K562 (cell line): ENCODE results near the gene HPD. TPM values are rescaled to one million over a fixed set of nuclear protein-coding genes. Genes with fewer than 3 reads are reported as not detected.

Source experiments
- BRF1 ChIP-seq: IDR thresholded peaks from 3 replicates; pipeline ENCODE4 v1.6.1; 2011; ENCODE audit warnings: borderline replicate concordance, mild to moderate bottlenecking; ENCODE audit not compliant: insufficient read length; ENCODE audit errors: extremely low read depth
- C11orf30 ChIP-seq: fragments of 450-650 bp; IDR thresholded peaks from 2 replicates; pipeline ENCODE4 v1.6.1; 2016; ENCODE audit warnings: low read depth, mild to moderate bottlenecking
- CBFA2T2 ChIP-seq: fragments of 450-650 bp; conservative IDR thresholded peaks from 2 replicates; pipeline ENCODE4 v1.6.1; 2017; ENCODE audit warnings: mild to moderate bottlenecking
- CBX5 ChIP-seq: IDR thresholded peaks from 2 replicates; pipeline ENCODE4 v1.6.1; 2014; ENCODE audit warnings: low read depth, borderline replicate concordance
- IFI16 ChIP-seq: fragments of 250-450 bp; sonication (Bioruptor Pico); IDR thresholded peaks from 2 replicates; pipeline ENCODE4 v2.1.2; 2022; ENCODE audit warnings: mild to moderate bottlenecking, inconsistent platforms
- JUND ChIP-seq, 2 experiments: IDR thresholded peaks; 2 replicates in 1 of 2; 3 replicates in 1 of 2; pipeline ENCODE4 v1.6.1; 2011; ENCODE audit warnings: borderline replicate concordance in 2 of 2, low read depth in 2 of 2, low read length in 2 of 2, improper control_type of control experiment in 1 of 2, missing biosample characterization in 1 of 2, missing genetic modification characterization in 1 of 2, missing genetic modification reagents in 1 of 2
- LCOR ChIP-seq: sonication (generic); formaldehyde crosslinking; IDR thresholded peaks from 2 replicates; pipeline ENCODE4 v1.8.0; 2022; ENCODE audit warnings: mild to moderate bottlenecking, missing genetic modification reagents
- MAFF ChIP-seq: IDR thresholded peaks from 2 replicates; pipeline ENCODE4 v1.6.1; 2012; ENCODE audit warnings: low read length, improper control_type of control experiment
- MCM2 ChIP-seq: fragments of 450-650 bp; IDR thresholded peaks from 2 replicates; pipeline ENCODE4 v1.6.1; 2017; ENCODE audit warnings: low read depth, mild to moderate bottlenecking
- NCOA6 ChIP-seq: fragments of 450-650 bp; IDR thresholded peaks from 2 replicates; pipeline ENCODE4 v1.6.1; 2017; ENCODE audit warnings: mild to moderate bottlenecking
- NFIX ChIP-seq: fragments of 250-450 bp; sonication (Bioruptor Pico); IDR thresholded peaks from 2 replicates; pipeline ENCODE4 v1.4.0; 2020; ENCODE audit warnings: low read depth, mild to moderate bottlenecking, moderate library complexity
- NONO ChIP-seq, 2 experiments: fragments of 200-400 bp in 1 of 2; fragments of 450-650 bp in 1 of 2; formaldehyde crosslinking in 1 of 2; IDR thresholded peaks; 2 replicates each; pipeline ENCODE4 v1.6.1; 2017; ENCODE audit warnings: low read depth in 2 of 2, mild to moderate bottlenecking in 2 of 2, moderate library complexity in 2 of 2, low read length in 1 of 2
- POLR2B ChIP-seq: fragments of 450-650 bp; IDR thresholded peaks from 2 replicates; pipeline ENCODE4 v1.6.1; 2018; ENCODE audit warnings: low read depth; ENCODE audit not compliant: partially characterized antibody
- RBM14 ChIP-seq: fragments of 200-400 bp; formaldehyde crosslinking; IDR thresholded peaks from 2 replicates; pipeline ENCODE4 v1.6.1; 2018; ENCODE audit warnings: low read depth, mild to moderate bottlenecking, low read length, moderate library complexity, borderline replicate concordance; ENCODE audit not compliant: insufficient read depth
- SMAD3 ChIP-seq: fragments of 450-650 bp; formaldehyde crosslinking; conservative IDR thresholded peaks from 2 replicates; pipeline ENCODE4 v1.4.0; 2020; ENCODE audit warnings: mild to moderate bottlenecking
- SOX6 ChIP-seq: fragments of 450-650 bp; IDR thresholded peaks from 2 replicates; pipeline ENCODE4 v1.6.1; 2014; ENCODE audit warnings: mild to moderate bottlenecking
- SP1 ChIP-seq: sonication (generic); formaldehyde crosslinking; IDR thresholded peaks from 2 replicates; pipeline ENCODE4 v1.8.1; 2022; ENCODE audit warnings: mild to moderate bottlenecking, missing genetic modification reagents
- SP2 ChIP-seq: IDR thresholded peaks from 2 replicates; pipeline ENCODE4 v1.6.1; 2011; ENCODE audit warnings: mild to moderate bottlenecking, low read depth, low read length, moderate library complexity; ENCODE audit not compliant: poor library complexity, severe bottlenecking; ENCODE audit errors: extremely low read depth
- SREBF1 ChIP-seq: fragments of 150-350 bp; IDR thresholded peaks from 2 replicates; pipeline ENCODE4 v1.6.1; 2014; ENCODE audit warnings: antibody characterized with exemption, low read depth, low read length, borderline replicate concordance
- SRSF3 ChIP-seq: fragments of 200-400 bp; formaldehyde crosslinking; IDR thresholded peaks from 2 replicates; pipeline ENCODE4 v1.6.1; 2016; ENCODE audit warnings: mild to moderate bottlenecking, low read length, moderate library complexity; ENCODE audit not compliant: insufficient read depth
- STAT5B ChIP-seq: fragments of 250-450 bp; sonication (Bioruptor Pico); IDR thresholded peaks from 2 replicates; pipeline ENCODE4 v1.8.0; 2021; ENCODE audit warnings: mild to moderate bottlenecking, inconsistent platforms
- XRCC4 ChIP-seq: IDR thresholded peaks from one replicate; pipeline ENCODE4 v1.6.1; 2011; ENCODE audit not compliant: insufficient read depth, insufficient read length; ENCODE audit errors: extremely low read depth
- ZNF12 ChIP-seq: sonication (generic); formaldehyde crosslinking; IDR thresholded peaks from 2 replicates; pipeline ENCODE4 v1.4.0; 2020; ENCODE audit warnings: mild to moderate bottlenecking, missing genetic modification reagents
- ZNF253 ChIP-seq: fragments of 250-450 bp; sonication (Bioruptor Pico); conservative IDR thresholded peaks from 2 replicates; pipeline ENCODE4 v1.6.1; 2021; ENCODE audit warnings: mild to moderate bottlenecking
- ZNF280A ChIP-seq: fragments of 450-650 bp; IDR thresholded peaks from 2 replicates; pipeline ENCODE4 v1.6.1; 2018; ENCODE audit warnings: mild to moderate bottlenecking, low read depth; ENCODE audit not compliant: partially characterized antibody
- ZNF551 ChIP-seq: fragments of 250-450 bp; sonication (Bioruptor Pico); IDR thresholded peaks from 2 replicates; pipeline ENCODE4 v1.5.0; 2021; ENCODE audit warnings: mild to moderate bottlenecking, moderate library complexity
- polyA plus RNA-seq, 8 experiments: library from polyadenylated mRNA; depleted of rRNA in 4 of 8; stranded (reverse) in 5 of 8; unstranded in 3 of 8; fragments of >200 nt; fragmentation: Nextera tagmentation in 2 of 8; fragmentation: Illumina TruSeq in 1 of 8; extraction: Ambion mirVana in 2 of 8; extraction: Trizol in 1 of 8; gene quantifications; 2 replicates each; pipeline versions ENCODE4 v1.2.1 to v1.2.3, GENCODE V29; 2011 to 2014; ENCODE audit warnings: inconsistent platforms in 1 of 8, missing spikeins in 1 of 8
- total RNA-seq, 7 experiments: library from RNA; depleted of rRNA in 6 of 7; stranded (reverse); fragments of >200 nt in 6 of 7; fragmentation: Illumina TruSeq in 2 of 7; extraction: Trizol in 2 of 7; gene quantifications; 2 replicates each; pipeline versions ENCODE4 v1.2.1 to v1.2.3, GENCODE V29; 2011 to 2021; ENCODE audit warnings: low replicate concordance in 1 of 7
- TF ChIP-seq, protein P1 (sequence below): fragments of 450-650 bp; IDR thresholded peaks from 2 replicates; pipeline ENCODE4 v1.6.1; 2016; ENCODE audit warnings: missing biosample characterization, missing genetic modification characterization
- TF ChIP-seq, protein P2 (sequence below): fragments of 250-450 bp; sonication (Bioruptor Pico); IDR thresholded peaks from 2 replicates; pipeline ENCODE4 v1.8.0; 2022; ENCODE audit warnings: moderate library complexity, mild to moderate bottlenecking, inconsistent platforms

Gene HPD
- total and polyA plus RNA-seq, 9 of the 15 experiments (the other 6 are each of a cell fraction or from before 2014, with no cell fraction given): 0.06 to 0.29 (median 0.07) TPM; not detected in 4

DNA sequence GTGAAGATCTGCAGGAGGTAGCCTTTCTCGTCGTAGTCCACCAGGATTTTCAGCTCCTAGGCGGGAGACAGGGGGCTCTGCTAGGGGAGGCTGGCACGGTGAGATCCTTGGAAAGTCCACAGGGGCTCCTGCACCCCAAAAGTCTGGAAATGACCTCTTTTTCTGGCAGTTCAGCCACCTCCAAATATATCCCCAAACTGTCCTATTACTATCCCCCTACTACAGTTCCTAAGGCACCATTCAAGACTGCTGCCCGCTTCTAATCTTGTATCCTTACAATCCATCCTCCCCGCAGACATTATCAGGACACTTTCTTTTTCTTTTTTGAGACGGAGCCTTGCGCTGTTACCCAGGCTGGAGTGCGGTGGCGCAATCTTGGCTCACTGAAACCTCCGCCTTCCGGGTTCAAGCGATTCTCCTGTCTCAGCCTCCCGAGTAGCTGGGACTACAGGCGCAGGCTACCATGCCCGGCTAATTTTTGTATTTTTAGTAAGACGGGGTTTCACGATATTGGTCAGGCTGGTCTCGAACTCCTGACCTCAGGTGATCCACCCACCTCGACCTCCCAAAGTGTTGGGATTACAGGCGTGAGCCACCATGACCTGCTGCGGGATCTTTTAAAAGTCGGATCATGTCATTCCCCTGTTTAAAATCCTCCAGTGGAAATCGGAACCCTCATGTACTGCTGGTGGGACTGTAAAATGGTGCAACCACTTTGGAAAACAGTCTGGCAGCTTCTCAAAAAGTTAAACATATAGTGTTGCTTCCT is 18.5 kb downstream of the HPD start (continued):
- TF ChIP-seq, protein P1, sequence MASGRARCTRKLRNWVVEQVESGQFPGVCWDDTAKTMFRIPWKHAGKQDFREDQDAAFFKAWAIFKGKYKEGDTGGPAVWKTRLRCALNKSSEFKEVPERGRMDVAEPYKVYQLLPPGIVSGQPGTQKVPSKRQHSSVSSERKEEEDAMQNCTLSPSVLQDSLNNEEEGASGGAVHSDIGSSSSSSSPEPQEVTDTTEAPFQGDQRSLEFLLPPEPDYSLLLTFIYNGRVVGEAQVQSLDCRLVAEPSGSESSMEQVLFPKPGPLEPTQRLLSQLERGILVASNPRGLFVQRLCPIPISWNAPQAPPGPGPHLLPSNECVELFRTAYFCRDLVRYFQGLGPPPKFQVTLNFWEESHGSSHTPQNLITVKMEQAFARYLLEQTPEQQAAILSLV (tag): peak; percentile 58; the same call in 1 of the 2 replicates
- TF ChIP-seq ZNF280A (no peak), C11orf30 (no peak), IFI16 (CRISPR knock-in tag) (no peak), BRF1 (no peak), SRSF3 (no peak), POLR2B (no peak), RBM14 (no peak), CBFA2T2 (no peak), SP2 (no peak), CBX5 (no peak), JUND (IDR thresholded peaks at IDR 0.05; ENCODE audit: borderline replicate concordance, low read depth, low read length) (no peak), JUND (tag; IDR thresholded peaks at IDR 0.05; ENCODE audit: borderline replicate concordance, low read depth, low read length) (no peak), SREBF1 (no peak), LCOR (no peak), XRCC4 (no peak), MCM2 (no peak), ZNF12 (no peak), NFIX (CRISPR knock-in tag) (no peak), ZNF253 (CRISPR knock-in tag) (no peak), NONO (IDR thresholded peaks at IDR 0.05; ENCODE audit: low read depth in 2 of 2, low read length in 1 of 2) (no peak), SP1 (CRISPR knock-in tag) (no peak), STAT5B (CRISPR knock-in tag) (no peak), ZNF551 (CRISPR knock-in tag) (no peak), SOX6 (no peak), SMAD3 (CRISPR knock-in tag) (no peak), NCOA6 (no peak), MAFF (no peak)
- TF ChIP-seq, protein P2, sequence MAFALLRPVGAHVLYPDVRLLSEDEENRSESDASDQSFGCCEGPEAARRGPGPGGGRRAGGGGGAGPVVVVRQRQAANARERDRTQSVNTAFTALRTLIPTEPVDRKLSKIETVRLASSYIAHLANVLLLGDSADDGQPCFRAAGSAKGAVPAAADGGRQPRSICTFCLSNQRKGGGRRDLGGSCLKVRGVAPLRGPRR: no peak
